Stimulated activated naive CD4-positive, alpha-beta T cell (primary cell): ENCODE results near the gene IRS1.
"Not testable (repeated sequence)": the region's sequence is repeated elsewhere in the genome, so short reads cannot be mapped to it uniquely, and the experiment has no call there.

ENCODE experiments used
- DNase-seq, 6 experiments: peaks; one replicate each; lab custom pipeline; 2025; lab: John Stamatoyannopoulos, UW

Gene IRS1, protein sequence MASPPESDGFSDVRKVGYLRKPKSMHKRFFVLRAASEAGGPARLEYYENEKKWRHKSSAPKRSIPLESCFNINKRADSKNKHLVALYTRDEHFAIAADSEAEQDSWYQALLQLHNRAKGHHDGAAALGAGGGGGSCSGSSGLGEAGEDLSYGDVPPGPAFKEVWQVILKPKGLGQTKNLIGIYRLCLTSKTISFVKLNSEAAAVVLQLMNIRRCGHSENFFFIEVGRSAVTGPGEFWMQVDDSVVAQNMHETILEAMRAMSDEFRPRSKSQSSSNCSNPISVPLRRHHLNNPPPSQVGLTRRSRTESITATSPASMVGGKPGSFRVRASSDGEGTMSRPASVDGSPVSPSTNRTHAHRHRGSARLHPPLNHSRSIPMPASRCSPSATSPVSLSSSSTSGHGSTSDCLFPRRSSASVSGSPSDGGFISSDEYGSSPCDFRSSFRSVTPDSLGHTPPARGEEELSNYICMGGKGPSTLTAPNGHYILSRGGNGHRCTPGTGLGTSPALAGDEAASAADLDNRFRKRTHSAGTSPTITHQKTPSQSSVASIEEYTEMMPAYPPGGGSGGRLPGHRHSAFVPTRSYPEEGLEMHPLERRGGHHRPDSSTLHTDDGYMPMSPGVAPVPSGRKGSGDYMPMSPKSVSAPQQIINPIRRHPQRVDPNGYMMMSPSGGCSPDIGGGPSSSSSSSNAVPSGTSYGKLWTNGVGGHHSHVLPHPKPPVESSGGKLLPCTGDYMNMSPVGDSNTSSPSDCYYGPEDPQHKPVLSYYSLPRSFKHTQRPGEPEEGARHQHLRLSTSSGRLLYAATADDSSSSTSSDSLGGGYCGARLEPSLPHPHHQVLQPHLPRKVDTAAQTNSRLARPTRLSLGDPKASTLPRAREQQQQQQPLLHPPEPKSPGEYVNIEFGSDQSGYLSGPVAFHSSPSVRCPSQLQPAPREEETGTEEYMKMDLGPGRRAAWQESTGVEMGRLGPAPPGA (N-terminal part only)

DNA sequence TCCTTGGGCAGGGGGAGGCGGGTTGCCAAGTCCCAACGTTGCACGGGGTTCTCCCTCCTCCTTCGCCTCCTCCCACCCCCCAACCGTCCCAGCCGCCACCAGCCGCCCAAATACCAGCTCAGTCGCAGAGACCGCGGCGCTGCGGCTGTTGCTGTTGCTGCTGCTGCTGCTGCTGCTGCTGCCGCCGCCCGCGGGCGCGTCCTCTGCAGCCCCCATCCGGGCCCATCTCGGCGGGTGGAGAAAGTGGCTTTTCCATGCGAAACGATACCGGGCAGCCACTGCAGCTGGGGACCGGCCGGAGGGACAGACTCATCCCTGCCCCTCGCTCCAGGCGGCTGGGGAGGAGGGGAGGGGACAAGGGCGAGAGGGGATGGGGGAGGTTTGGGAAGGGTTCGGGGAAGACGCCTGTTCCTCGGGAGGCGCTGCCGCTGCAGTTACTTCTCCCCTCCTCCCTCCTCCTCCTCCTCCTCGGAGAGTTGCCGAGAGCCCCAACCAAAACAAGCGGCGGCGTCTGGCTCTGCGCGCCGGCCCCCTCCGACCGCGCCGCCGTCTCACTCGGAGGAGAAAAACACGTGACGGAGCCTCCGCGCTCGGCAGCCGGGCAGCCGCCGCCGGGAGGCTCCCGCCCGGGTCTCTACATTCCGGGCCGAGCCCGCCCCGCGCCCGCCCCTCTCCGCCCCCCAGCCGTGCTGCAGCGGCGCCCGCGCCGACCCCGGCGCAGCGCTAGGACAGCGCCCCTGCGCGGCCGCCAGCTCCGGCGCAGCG, at the start of gene IRS1:
Gene IRS1 (minus strand): TSS at position 610 of the 765 bp plus-strand sequence. CDS start 1,082 bp downstream, outside the sequence.
- peak; percentile 47 to 77 (median 66) for DNase-seq

DNA sequence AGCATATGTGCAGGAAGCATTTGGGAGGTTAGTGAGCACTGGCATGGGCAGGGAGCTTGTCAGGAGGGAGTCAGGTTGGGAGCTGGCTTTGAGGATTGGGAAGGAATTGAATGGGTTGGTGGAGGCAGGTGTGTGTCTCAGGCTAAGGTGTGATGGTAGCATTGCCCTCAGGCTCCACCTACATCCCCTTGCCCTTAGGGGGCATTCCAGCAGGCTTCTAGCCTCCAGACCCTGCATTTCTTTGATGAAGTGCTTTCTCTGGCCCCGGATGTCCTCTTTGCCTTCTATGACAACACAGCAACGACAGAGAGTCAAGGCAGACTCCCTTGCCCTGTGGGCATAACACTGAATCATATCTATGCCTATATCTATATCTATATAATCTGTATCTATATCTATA, 49.7 kb upstream of the IRS1 start:
- DNase-seq = no peak

DNA sequence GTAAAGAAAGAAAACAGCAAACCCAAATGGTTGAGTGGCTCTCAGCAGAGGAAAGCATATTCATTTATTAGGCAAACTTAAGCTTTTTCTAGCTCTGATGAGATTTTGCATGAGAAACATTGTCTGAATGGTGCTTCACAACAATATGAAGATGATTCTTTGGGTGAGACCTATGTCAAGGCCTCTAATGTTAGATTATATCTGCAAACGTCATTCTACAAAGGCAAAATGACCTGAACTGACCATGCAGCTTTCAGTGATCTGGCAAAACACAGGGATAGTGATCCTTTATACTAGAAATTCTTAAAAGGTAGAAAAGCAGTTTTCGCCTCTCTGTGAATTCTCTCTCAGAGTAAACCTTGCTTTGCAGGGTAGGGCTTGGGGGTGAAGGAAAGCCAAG, 47.9 kb upstream of the IRS1 start:
- no peak for DNase-seq

DNA sequence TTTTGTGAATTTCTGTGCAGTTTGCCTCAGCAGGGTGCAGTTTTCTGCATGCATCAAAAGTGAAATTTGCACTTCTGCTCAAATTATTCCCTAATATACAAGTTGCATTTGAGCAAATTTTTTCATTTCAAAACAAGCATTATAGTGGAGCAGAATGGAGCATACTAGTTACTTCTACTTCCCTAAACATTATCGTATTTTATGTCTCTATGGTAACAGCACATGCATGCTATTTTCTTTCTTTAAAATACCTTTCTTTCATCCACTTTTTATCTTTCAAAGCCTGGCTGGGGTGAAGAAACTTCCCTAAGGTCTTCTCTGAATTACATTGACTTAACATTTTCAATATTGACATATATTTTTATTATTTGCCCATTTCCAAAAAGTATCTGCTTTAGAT, 47.5 kb upstream of the IRS1 start:
- DNase-seq = no peak

DNA sequence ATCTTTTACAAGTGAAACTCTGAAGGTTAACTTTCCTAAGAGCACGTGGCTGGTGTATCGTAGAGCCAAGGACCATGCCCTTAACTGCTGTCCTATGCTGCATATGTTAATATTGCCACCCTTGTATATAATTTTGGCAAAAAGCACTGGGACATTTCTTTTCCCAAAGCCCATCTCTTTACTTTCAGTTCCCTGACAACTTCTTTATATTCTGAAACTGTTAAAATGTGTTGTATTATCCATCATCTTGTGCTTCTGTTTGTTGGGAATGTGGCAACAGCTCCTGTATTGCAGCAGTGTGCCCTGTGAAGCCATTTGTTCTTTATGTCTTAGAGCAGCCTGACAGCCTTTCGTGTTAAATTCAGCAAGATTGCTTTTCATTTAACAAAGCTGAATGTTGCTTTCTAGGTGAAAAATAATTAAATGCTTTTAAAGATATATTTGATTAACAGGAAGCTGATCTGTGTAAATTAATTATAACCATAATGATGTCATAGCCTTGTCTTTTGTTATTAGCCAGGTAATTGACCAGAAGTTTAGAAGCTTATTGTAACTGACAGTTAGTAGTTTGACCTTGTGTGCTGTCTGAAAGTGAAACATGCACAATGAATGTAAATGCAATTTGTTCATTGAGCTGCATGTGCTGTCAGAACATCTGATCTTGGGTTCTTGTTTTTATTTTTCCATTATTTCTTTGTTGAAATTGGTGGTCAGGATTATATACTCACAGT, 45.9 kb upstream of the IRS1 start:
- no peak for DNase-seq

DNA sequence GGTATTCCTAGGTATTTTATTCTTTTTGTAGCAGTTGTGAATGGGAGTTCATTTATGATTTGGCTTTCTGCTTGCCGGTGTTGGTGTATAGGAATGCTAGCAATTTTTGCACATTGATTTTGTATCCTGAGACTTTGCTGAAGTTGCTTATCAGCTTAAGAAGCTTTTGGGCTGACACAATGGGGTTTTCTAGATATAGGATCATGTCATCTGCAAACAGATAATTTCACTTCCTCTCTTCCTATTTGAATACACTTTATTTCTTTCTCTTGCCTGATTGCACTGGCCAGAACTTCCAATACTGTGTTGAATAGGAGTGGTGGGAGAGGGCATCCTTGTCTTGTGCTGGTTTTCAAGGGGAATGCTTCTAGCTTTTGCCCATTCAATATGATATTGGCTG, 43.4 kb upstream of the IRS1 start:
- not testable (repeated sequence) for DNase-seq

DNA sequence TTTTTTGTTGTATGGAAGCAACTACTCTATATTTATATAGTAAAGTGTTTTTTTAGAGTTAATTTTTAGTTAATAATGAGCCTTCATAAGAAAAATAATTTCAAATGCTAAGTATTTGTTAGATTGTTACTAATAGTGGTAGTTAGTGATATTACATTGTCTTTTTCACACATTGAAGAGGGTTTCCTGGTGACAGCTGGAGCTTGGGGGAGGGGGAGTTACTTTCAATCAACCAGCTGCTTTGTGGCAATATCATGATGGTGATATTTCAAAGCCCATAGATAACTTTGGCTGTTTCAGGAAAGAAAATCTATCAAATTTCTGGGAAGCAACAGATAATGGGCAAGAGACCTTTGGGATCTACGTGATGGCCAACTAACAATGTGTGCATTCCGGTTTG, 40.3 kb upstream of the IRS1 start:
- DNase-seq = no peak

DNA sequence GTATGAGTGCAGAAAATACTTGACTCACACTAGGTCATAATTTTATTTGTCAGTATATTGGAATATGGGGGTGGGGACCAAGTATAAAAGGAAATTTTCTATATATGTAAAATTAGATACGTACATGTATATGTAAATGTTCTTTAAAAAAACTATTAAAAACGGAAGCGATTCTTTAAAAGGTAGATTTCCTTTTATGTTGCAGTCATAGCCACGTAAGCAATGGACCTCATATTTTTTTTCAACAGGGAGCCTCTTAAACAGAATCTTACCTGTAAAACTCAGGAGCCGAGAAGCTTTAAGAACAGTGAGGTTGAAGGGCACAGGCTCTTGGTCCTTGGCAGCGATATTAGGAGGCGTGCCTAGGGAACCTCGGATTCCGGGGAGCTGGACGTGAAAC, 39.5 kb upstream of the IRS1 start:
- DNase-seq = no peak

DNA sequence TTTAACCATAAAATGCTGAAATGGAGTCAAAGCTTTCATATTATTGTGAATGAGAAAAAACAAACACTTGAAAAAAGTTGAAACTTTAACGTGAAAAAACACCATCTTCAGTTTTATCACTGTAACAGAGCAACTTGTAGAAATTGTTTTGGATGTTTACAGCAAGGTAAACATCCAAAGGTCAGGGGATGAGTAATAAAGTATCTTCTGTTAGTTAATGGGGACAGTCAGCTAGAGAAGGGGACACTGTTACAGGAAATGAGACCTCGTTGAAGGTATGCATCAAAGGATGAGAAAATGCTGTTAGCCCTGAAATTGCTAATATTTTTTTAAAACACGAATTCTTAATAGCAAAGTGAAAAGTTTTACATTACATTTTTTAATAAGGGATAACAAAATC, 39.1 kb upstream of the IRS1 start:
- DNase-seq = peak in 1 of 6 experiments; percentile 4

DNA sequence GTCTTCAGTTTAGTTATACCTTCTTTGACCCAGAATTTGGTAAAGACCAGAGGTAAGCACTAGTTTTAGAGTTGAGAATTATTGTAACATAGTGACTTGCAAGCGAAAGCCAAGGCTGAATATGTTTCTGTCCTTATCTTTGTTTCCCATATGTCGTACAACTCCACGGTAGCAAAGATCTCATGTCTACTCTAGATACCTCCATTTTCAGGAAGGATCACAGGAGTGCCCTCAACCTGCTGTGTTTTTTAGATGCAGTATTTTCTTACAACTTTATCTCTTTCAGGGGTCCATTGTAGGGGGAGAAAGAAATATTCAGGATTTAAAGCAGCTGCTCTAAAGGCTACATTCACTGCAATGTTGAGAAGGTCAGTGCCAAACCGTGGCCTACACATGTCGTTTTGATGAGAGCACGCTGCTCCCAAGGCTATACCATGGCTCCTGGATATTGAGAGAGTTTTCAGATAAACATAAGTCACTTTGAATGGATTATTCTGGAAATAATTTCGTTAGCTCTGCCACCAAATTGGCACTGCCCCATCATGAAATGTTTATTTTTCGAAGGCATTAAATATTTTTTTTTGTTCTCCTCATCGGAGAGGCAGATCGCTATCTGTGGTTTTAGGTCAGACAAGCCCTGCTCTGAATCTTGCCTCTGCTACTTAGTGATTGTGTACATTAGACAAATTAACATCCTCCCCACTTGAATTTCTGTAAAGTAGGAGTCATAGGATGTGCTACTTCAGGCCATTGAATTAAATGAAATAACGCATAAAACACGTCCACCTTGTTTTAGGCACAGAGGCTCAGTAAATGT, 38.4 kb upstream of the IRS1 start:
- DNase-seq = no peak

DNA sequence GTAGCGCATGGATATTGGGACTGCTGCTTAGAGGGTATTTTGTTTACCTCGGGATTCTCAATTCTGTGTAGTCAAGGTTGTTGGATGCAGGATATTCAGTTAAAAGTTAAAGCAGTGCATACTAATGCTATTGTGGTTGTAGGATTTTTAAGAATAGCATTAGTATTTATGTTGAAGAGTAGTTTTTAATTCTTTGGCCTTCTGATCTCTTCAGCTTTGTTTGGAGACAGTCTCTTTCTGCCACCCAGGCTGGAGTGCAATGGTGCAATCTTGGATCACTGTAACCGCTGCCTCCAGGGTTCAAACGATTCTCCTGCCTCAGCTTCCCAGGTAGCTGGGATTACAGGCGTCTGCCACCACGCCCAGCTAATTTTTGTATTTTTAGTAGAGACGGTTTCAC, 37.7 kb upstream of the IRS1 start:
- no peak for DNase-seq

DNA sequence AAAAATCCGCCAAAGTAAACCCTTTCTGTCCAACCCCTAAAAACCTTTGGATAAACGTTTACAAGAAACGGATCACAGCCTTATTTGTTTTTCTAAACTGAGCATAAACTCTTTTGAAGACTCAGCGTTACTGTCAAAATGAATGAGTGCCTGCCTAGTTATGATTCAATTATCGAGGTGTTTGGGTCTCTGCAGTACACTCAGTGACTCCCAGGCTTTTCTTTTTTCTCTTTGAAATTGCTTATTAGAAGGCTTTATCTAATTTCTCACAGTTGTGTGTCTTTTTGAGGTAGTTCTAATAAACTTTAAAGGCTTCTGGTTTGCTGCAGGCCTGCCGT, 36.9 kb upstream of the IRS1 start:
- DNase-seq = no peak

DNA sequence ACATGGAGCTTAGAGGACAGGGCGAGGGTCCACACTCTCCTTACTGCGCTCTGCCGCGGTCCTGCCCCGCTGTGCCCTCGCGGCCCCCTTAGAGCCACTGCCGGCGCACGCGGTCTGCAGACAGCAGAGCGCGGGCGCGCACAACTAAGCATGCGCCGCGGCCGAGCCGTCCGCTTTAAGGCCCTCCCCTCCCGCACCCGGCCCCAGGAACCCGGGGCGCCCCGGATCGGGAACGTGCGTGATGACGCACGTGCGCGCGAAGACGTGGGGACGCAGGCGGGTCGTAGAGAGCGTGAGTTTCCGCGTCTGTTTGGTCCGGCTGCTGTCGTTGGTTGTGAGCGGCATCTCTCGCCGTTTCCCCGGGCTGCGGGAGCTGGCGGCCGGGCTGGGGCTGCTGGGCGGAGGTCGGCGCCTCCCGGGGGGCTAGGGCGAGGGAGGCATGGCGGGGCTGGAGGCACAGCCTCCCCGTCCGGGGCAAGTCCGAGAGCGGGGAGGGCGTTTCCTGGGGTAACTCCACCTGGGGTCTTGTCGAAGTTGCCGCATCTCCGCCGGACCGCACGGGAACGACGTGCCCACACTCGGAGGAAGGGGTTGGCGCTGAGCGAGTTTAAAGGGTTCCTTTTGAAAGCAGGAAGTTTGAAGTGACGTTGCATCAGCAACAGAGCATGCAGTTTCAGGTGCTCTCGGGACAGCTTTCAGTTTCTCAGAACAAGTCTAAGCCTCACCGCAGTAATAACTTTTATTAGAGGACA, 36.4 kb upstream of the IRS1 start, which contains the start of gene RHBDD1:
Gene RHBDD1 (plus strand): TSS at position 259 of the 752 bp plus-strand sequence. CDS start 28,640 bp downstream, outside the sequence.
- peak; percentile 87 to 98 (median 93) for DNase-seq

DNA sequence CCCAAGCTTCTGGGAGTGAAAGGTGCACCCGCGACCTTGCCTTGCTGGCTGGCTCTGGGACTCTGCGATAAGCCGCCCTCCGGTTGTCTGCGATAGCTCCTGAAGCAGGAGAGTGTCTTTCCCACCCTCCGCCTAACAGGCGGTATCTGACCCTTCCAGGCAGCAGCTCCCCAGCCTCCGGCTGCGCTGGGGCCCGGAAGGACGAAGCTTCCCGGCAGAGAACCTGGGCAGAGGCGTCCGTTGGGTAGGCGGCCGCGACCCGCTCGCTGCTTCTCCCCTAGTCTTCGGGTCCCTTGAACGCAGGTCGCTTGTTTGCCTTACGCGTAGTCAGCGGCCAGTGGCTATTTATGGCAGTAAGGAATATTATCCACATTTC, 35.8 kb upstream of the IRS1 start:
- peak in 4 of 6 experiments; percentile 24 to 86 (median 62) for DNase-seq

DNA sequence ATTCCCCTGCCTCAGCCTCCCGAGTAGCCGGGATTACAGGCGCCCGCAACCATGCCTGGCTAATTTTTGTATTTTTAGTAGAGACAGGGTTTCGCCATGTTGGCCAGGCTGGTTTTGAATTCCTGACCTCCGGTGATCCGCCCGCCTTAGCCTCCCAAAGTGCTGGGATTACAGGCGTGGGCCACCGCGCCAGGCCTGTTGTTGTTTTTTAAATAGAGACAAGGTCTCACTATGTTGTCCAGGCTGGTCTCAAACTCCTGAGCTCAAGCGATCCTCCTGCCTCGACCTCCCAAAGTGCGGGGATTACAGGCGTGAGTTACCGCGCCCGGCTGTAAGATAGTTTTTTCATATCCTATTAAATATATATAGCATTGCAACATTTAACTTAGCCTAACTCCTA, 35.3 kb upstream of the IRS1 start:
- not testable (repeated sequence) for DNase-seq

DNA sequence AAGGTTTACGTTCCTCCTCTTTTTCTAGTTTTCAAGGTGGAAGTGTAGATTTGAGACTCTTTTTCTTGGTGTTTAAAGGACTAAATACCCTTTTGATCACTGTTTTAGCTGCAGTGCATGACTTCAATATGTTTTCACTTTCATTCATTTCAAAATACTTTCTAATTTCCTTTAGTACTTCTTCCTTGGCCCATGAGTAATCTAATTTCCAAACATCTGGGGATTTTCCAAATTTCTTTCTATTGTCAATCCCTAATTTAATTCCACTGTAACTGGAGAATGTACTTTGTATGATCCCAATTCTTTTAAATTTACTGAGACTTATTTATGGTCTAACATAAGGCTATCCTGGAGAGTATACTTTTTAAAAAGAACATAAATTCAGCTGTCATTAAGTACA, 32.4 kb upstream of the IRS1 start:
- no peak for DNase-seq

DNA sequence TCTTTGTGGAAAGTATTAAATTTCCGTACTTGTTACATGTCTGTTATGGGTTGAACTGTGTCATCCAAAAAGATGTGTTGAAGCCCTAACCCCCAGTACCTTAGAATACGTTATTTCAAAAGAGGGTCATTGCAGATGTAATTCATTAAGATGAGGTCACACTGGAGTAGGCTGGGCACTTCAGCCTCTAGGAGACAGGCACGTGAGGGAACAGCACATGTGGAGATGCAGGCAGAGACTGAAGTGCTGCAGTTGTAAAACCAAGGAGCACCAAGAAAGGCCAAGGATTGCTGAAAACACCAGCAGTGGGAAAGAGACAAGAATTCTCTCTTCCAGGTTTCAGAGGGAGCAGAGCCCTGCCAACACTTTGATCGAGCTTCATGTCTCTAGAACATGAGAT, 31.6 kb upstream of the IRS1 start:
- DNase-seq = no peak

DNA sequence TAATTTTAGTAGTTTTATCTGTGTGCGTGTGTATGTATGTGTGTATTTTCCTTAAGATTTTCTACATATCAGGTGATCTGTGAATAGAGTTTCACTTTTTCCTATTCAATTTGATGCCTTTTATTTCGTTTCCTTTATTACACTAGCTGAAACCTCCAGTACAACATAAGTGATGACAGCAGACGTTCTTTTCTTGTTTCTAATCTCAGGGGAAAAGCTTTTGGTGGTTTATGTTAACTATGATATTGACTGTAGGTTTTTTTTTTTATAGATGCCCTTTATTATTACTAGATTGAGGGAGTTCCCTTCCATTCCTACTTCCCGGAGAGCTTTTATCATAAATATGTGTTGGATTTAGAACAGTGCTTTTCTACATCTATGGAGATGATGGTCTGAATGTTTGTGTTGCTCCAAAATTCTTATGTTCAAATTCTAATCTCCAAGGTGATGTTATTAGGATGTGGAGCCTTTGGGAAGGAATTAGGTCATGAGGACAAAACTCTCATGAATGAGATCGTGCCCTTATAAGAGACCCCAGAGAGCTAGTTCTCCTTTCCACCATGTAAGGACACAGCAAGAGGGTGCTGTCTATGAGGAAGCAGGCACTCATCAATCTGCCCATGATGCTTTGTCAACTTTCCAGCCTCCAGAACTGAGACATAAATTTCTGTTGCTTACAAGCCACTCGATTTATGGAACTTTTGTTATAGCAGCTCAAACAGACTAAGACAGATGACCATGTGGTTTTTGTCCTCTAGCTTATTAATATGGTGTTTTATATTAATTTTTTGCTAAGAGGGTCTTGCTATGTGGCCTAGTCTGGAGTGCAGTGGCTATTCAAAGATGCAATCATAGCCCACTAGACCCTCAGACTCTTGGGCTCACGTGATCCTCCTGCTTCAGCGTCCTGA, 30.4 kb upstream of the IRS1 start:
- DNase-seq = no peak

DNA sequence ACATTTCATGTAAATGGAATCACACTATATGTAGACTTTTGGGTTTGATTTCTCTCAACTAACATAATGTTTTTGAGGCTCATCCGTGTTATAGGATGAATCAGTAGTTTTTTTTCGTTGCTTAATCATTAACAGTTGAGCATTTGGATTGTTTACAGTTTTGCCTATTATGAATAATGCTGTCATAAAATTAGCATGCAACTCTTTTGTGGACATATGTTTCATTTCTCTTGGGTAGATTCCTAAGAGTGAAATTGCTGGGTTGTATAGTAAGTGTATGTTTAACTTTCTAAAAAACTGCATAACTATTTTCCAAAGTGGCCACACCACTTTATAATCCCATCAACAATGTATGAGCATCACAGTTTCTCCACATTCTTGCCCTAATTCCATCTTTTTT, 28.6 kb upstream of the IRS1 start:
- no peak for DNase-seq
